Keratinocyte (primary cell): ENCODE measurements around the gene RALGPS2.

Source experiments
- CTCF ChIP-seq, 3 experiments: IDR thresholded peaks in 1 of 3; conservative IDR thresholded peaks in 1 of 3; optimal IDR thresholded peaks in 1 of 3; 2 replicates in 2 of 3; 3 replicates in 1 of 3; pipeline versions ENCODE3 to v1.5.1; 2011; ENCODE audit warnings: low read length in 3 of 3, mild to moderate bottlenecking in 3 of 3, moderate library complexity in 2 of 3, control low read depth in 1 of 3, inconsistent platforms in 1 of 3; ENCODE audit not compliant: insufficient read depth in 2 of 3; ENCODE audit errors: extremely low read depth in 1 of 3
- EZH2 ChIP-seq: IDR thresholded peaks from one replicate; pipeline ENCODE4 v1.6.1; 2012; ENCODE audit warnings: inconsistent platforms, mild to moderate bottlenecking, low read length, moderate library complexity

- no peak for TF ChIP-seq CTCF (optimal IDR thresholded peaks at IDR 0.05 in 1 of 3, IDR thresholded peaks at IDR 0.05 in 1 of 3, conservative IDR thresholded peaks at IDR 0.05 in 1 of 3; ENCODE audit: extremely low read depth in 1 of 3, insufficient read depth in 2 of 3, low read length in 3 of 3)
- no peak for TF ChIP-seq EZH2
These were observed 81.7 kb downstream of the RALGPS2 start for GRCh38 chr1:178806665-178807300.
